Loucy (cell line): ENCODE measurements around the gene EFTUD2.

Experiments
- H2AFZ ChIP-seq: fragments of 200-600 bp; sonication (generic); 2 replicates; pipeline ENCODE4 v1.6.0; 2016; ENCODE audit warnings: antibody characterized with exemption, mild to moderate bottlenecking, low read length, moderate library complexity
- H3F3A ChIP-seq: fragments of 200-600 bp; 2 replicates; pipeline ENCODE4 v1.6.0; 2016; ENCODE audit warnings: antibody characterized with exemption, low read depth, mild to moderate bottlenecking
- H3K27me3 ChIP-seq: fragments of 200-600 bp; sonication (generic); 2 replicates; pipeline ENCODE4 v1.6.1; 2014; ENCODE audit warnings: low read length, mild to moderate bottlenecking; ENCODE audit not compliant: insufficient read depth, poor library complexity, severe bottlenecking
- H3K36me3 ChIP-seq: fragments of 200-600 bp; sonication (generic); 2 replicates; pipeline ENCODE4 v1.6.1; 2016; ENCODE audit warnings: low read length; ENCODE audit not compliant: insufficient read depth
- H3K4me1 ChIP-seq: fragments of 200-600 bp; sonication (generic); 2 replicates; pipeline ENCODE4 v1.5.1; 2014; ENCODE audit warnings: low read length, mild to moderate bottlenecking; ENCODE audit not compliant: insufficient read depth, poor library complexity, severe bottlenecking
- H3K4me2 ChIP-seq: fragments of 200-600 bp; sonication (generic); 2 replicates; pipeline ENCODE4 v1.6.0; 2014; ENCODE audit warnings: antibody characterized with exemption, low read length, low read depth, mild to moderate bottlenecking; ENCODE audit not compliant: poor library complexity, severe bottlenecking
- H3K4me3 ChIP-seq: fragments of 200-600 bp; sonication (generic); 2 replicates; pipeline ENCODE4 v1.5.1; 2014; ENCODE audit warnings: low read length, mild to moderate bottlenecking, mixed read lengths; ENCODE audit not compliant: poor library complexity, severe bottlenecking
- H3K79me2 ChIP-seq: fragments of 200-600 bp; sonication (generic); 2 replicates; pipeline ENCODE4 v1.6.1; 2014; ENCODE audit warnings: low read length; ENCODE audit not compliant: insufficient read depth
- H3K9ac ChIP-seq: fragments of 200-600 bp; sonication (generic); 2 replicates; pipeline ENCODE4 v1.6.0; 2014; ENCODE audit warnings: mild to moderate bottlenecking, low read depth, low read length, moderate library complexity; ENCODE audit not compliant: poor library complexity, severe bottlenecking
- H3K9me2 ChIP-seq: fragments of 200-600 bp; sonication (generic); replicated peaks from 2 replicates; pipeline ENCODE4 v1.6.1; 2016; ENCODE audit warnings: low read depth, low read length, mixed read lengths
- H3K9me3 ChIP-seq: fragments of 200-600 bp; sonication (generic); 2 replicates; pipeline ENCODE4 v1.6.1; 2014; ENCODE audit warnings: mild to moderate bottlenecking, antibody characterized with exemption, low read length, low read depth; ENCODE audit not compliant: insufficient read depth
- H4K20me1 ChIP-seq: fragments of 200-600 bp; sonication (generic); 2 replicates; pipeline ENCODE4 v1.6.0; 2014; ENCODE audit warnings: antibody characterized with exemption, low read length, mild to moderate bottlenecking; ENCODE audit not compliant: insufficient read depth, poor library complexity, severe bottlenecking
- EZH2phosphoT487 ChIP-seq: fragments of 200-600 bp; IDR thresholded peaks from 2 replicates; pipeline ENCODE4 v1.6.1; 2018; ENCODE audit warnings: antibody characterized with exemption, mild to moderate bottlenecking, moderate library complexity, borderline replicate concordance
- TF ChIP-seq, protein P1 (sequence below): fragments of 200-600 bp; sonication (generic); conservative IDR thresholded peaks from 2 replicates; pipeline ENCODE4 v1.5.1; 2014; ENCODE audit warnings: mild to moderate bottlenecking, antibody characterized with exemption, low read length

Gene EFTUD2

DNA sequence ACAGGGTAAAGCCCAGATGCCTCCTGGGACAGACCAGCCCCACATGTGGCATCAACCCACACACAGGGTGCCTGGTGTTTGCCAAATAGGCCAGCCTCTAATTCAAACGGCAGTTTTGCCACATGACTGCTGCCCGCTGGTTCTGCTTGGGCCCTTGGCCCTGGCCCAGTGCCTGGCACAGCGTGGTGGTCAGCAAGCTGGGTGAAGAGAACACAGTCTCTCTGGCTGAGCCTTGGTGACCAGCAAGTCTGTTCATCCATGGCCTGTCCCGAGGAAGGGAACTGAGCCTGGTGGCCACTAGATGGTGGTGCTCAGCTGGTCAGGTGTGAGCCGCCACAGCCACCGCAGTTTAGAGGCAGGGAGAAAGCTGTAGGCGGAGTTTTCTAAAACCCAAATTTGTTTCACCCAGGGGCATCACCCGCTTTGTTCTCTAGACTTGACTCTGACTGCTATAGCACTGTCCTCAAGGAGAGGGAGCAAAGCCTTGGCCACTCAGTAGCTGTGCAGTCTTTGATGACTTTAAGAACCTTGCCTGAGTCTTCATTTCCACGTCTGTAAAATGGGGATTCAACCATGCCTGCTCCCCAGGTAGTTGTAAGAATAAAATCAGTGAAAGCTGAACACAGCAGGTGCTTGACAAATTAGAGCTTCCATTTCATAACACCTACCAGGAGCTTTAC is 20.8 kb upstream of the EFTUD2 start:
- H3K4me3 ChIP-seq, result no peak overlapping the region
- H3K27me3 ChIP-seq, result no peaks in the 10 kb centered on the region
- no peaks in the 10 kb centered on the region for H3K79me2 ChIP-seq
- TF ChIP-seq EZH2phosphoT487, result no peak
- TF ChIP-seq, protein P1, sequence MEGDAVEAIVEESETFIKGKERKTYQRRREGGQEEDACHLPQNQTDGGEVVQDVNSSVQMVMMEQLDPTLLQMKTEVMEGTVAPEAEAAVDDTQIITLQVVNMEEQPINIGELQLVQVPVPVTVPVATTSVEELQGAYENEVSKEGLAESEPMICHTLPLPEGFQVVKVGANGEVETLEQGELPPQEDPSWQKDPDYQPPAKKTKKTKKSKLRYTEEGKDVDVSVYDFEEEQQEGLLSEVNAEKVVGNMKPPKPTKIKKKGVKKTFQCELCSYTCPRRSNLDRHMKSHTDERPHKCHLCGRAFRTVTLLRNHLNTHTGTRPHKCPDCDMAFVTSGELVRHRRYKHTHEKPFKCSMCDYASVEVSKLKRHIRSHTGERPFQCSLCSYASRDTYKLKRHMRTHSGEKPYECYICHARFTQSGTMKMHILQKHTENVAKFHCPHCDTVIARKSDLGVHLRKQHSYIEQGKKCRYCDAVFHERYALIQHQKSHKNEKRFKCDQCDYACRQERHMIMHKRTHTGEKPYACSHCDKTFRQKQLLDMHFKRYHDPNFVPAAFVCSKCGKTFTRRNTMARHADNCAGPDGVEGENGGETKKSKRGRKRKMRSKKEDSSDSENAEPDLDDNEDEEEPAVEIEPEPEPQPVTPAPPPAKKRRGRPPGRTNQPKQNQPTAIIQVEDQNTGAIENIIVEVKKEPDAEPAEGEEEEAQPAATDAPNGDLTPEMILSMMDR, result peak; percentile 89
- H3K36me3 ChIP-seq, result no peaks in the 10 kb centered on the region
- H3K4me2 ChIP-seq, result peak overlapping the region; percentile 42
- H2AFZ ChIP-seq, result peak overlapping the region; percentile 68
- no peak overlapping the region for H3K9ac ChIP-seq
- H3K9me3 ChIP-seq, result no peaks in the 10 kb centered on the region
- H3K4me1 ChIP-seq, result peaks cover 11% of the 10 kb centered on the region
- H3F3A ChIP-seq, result 0 out of 2 replicates have a peak, but pooled peaks cover 3% of the 10 kb centered on the region
- H3K9me2 ChIP-seq, result no peaks in the 10 kb centered on the region
- H4K20me1 ChIP-seq, result no peaks in the 10 kb centered on the region

DNA sequence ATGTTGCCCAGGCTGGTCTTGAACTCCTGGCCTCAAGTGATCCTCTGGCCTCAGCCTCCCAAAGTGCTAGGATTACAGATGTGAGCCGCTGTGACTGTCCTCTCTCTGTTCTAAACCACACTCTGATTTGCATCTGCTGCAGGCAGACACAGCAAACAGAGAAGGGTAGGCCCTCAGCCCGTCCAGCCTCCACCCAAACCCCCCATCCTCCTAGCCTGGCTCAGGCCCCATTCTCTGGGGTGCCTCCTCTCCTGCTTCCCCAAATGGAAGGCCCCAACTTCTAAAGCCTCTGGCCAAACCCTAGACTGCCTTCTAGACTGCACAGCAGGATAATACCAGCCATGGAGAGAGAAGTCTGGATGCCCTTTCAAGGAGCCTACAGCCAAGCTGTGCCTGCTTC is 20.2 kb upstream of the EFTUD2 start:
- peaks cover 11% of the 10 kb centered on the region for H3K4me1 ChIP-seq
- H3K79me2 ChIP-seq, result no peaks in the 10 kb centered on the region
- no peaks in the 10 kb centered on the region for H3K27me3 ChIP-seq
- H4K20me1 ChIP-seq, result no peaks in the 10 kb centered on the region
- no peak overlapping the region for H3K9ac ChIP-seq
- TF ChIP-seq, protein P1, result no peak
- no peak for TF ChIP-seq EZH2phosphoT487
- no peaks in the 10 kb centered on the region for H3K9me2 ChIP-seq
- H3K4me3 ChIP-seq, result no peak overlapping the region
- H3F3A ChIP-seq, result 0 out of 2 replicates have a peak, but pooled peaks cover 2% of the 10 kb centered on the region
- H3K36me3 ChIP-seq, result no peaks in the 10 kb centered on the region
- no peaks in the 10 kb centered on the region for H3K9me3 ChIP-seq
- H3K4me2 ChIP-seq, result no peak overlapping the region
- peak overlapping the region; percentile 68; the same call in 1 of the 2 replicates for H2AFZ ChIP-seq

- Histone ChIP-seq H3K27me3 (no peaks in the 10 kb centered on the region), H2AFZ (no peak overlapping the region), H3K4me3 (no peak overlapping the region), H4K20me1 (no peaks in the 10 kb centered on the region), H3K79me2 (no peaks in the 10 kb centered on the region), H3K9me3 (no peaks in the 10 kb centered on the region), H3K9me2 (no peaks in the 10 kb centered on the region), H3K36me3 (no peaks in the 10 kb centered on the region), H3K9ac (no peak overlapping the region), H3K4me2 (no peak overlapping the region), H3F3A (no peaks in the 10 kb centered on the region), H3K4me1 (peaks cover 11% of the 10 kb centered on the region)
- TF ChIP-seq, protein P1, result no peak
- no peak for TF ChIP-seq EZH2phosphoT487
Measured at GRCh38 chr17:44918006-44918405, 18.8 kb upstream of the EFTUD2 start.
